Measurements from ENCODE around the gene CLDN22.

DNA sequence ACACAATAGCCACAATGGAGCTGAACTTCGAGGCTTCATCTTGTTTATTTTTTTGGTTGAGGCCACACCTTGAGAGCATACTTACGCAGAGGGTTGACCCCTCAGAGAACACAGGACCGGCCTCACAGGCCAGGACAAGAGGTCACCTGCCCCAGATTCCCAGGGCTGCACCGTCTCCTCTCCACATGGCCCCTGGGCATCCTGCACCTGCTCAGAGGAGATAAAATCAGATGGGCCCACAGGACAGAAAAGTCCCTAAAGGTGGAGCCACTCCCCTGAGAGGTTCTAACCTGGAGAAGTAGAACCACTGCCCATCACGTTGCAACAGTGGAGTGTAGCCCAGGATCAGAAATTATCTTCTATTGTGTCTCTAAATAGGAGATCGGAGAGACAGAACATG is 3.2 kb upstream of the CLDN22 start:
- TF ChIP-seq, protein P1, sequence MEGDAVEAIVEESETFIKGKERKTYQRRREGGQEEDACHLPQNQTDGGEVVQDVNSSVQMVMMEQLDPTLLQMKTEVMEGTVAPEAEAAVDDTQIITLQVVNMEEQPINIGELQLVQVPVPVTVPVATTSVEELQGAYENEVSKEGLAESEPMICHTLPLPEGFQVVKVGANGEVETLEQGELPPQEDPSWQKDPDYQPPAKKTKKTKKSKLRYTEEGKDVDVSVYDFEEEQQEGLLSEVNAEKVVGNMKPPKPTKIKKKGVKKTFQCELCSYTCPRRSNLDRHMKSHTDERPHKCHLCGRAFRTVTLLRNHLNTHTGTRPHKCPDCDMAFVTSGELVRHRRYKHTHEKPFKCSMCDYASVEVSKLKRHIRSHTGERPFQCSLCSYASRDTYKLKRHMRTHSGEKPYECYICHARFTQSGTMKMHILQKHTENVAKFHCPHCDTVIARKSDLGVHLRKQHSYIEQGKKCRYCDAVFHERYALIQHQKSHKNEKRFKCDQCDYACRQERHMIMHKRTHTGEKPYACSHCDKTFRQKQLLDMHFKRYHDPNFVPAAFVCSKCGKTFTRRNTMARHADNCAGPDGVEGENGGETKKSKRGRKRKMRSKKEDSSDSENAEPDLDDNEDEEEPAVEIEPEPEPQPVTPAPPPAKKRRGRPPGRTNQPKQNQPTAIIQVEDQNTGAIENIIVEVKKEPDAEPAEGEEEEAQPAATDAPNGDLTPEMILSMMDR (conservative IDR thresholded peaks at IDR 0.05; ENCODE audit: low read depth, low read length), result no peak
- TF ChIP-seq EZH2 (IDR thresholded peaks at IDR 0.05; ENCODE audit: borderline replicate concordance, low read depth, low read length, poor library complexity, severe bottlenecking), result no peak
